Measurements from ENCODE around the gene XYLB.

Gene XYLB

GRCh38 chr3:38311941-38312340, 34.6 kb upstream of the XYLB start:
- Histone ChIP-seq H3K14ac (ENCODE audit: low read length in 2 of 2) (no peak overlapping the region), H2BK5ac (ENCODE audit: low read depth, low read length, poor library complexity, severe bottlenecking) (no peak overlapping the region), H3K27ac (ENCODE audit: low read length, poor library complexity, severe bottlenecking) (no peak overlapping the region), H2BK15ac (ENCODE audit: low read depth, poor library complexity, severe bottlenecking) (no peak overlapping the region), H3K27me3 (ENCODE audit: control insufficient read depth in 1 of 2, insufficient read depth in 1 of 2, low read length in 2 of 2) (peaks cover 9 to 25% of the 10 kb centered on the region in 2 experiments), H3K4me1 (ENCODE audit: control insufficient read depth, insufficient read depth, low read depth, low read length) (no peaks in the 10 kb centered on the region), H3K79me1 (replicated peaks; ENCODE audit: low read length, poor library complexity, severe bottlenecking) (no peaks in the 10 kb centered on the region), H3K23ac (ENCODE audit: low read length in 2 of 2) (no peak overlapping the region), H3K4me3 (ENCODE audit: insufficient read depth in 1 of 2, low read depth in 1 of 2, low read length in 2 of 2) (no peak overlapping the region), H2AK5ac (ENCODE audit: low read length, severe bottlenecking) (no peak overlapping the region), H4K91ac (ENCODE audit: low read length) (no peak overlapping the region), H2BK120ac (ENCODE audit: low read depth, low read length) (no peak overlapping the region), H2BK12ac (ENCODE audit: low read length in 2 of 2) (no peak overlapping the region), H3K36me3 (ENCODE audit: control insufficient read depth in 1 of 2, insufficient read depth in 2 of 2, low read depth in 1 of 2, low read length in 2 of 2) (peaks cover 0 to 5% of the 10 kb centered on the region in 2 experiments), H3K9ac (ENCODE audit: low read length) (no peak overlapping the region), H3K4ac (ENCODE audit: low read depth in 1 of 2, low read length in 2 of 2) (no peak overlapping the region), H3K18ac (ENCODE audit: low read depth in 1 of 2, low read length in 2 of 2) (no peak overlapping the region), H4K8ac (ENCODE audit: low read length) (no peak overlapping the region), H3K4me2 (ENCODE audit: low read length, poor library complexity, severe bottlenecking) (no peak overlapping the region), H3K9me3 (ENCODE audit: control insufficient read depth, low read length) (no peaks in the 10 kb centered on the region), H2AFZ (ENCODE audit: low read depth, low read length) (no peak overlapping the region)
- WGBS: 25% methylated on average over 1 of the region's 2 CpGs
- no peak for DNase-seq

- Histone ChIP-seq H2BK120ac (ENCODE audit: low read depth, low read length) (no peak overlapping the region), H2BK5ac (ENCODE audit: low read depth, low read length, poor library complexity, severe bottlenecking) (no peak overlapping the region), H4K91ac (ENCODE audit: low read length) (no peak overlapping the region), H3K4me2 (ENCODE audit: low read length, poor library complexity, severe bottlenecking) (no peak overlapping the region), H3K4ac (ENCODE audit: low read depth in 1 of 2, low read length in 2 of 2) (no peak overlapping the region), H3K79me1 (replicated peaks; ENCODE audit: low read length, poor library complexity, severe bottlenecking) (no peaks in the 10 kb centered on the region), H3K4me3 (ENCODE audit: insufficient read depth in 1 of 2, low read depth in 1 of 2, low read length in 2 of 2) (no peak overlapping the region), H3K14ac (ENCODE audit: low read length in 2 of 2) (no peak overlapping the region), H3K9ac (ENCODE audit: low read length) (no peak overlapping the region), H2AK5ac (ENCODE audit: low read length, severe bottlenecking) (no peak overlapping the region), H4K8ac (ENCODE audit: low read length) (no peak overlapping the region), H3K36me3 (ENCODE audit: control insufficient read depth in 1 of 2, insufficient read depth in 2 of 2, low read depth in 1 of 2, low read length in 2 of 2) (peaks cover 0 to under 1% of the 10 kb centered on the region in 2 experiments), H3K4me1 (ENCODE audit: control insufficient read depth, insufficient read depth, low read depth, low read length) (no peaks in the 10 kb centered on the region), H3K23ac (ENCODE audit: low read length in 2 of 2) (no peak overlapping the region), H2BK12ac (ENCODE audit: low read length in 2 of 2) (no peak overlapping the region), H3K9me3 (ENCODE audit: control insufficient read depth, low read length) (no peaks in the 10 kb centered on the region), H3K18ac (ENCODE audit: low read depth in 1 of 2, low read length in 2 of 2) (no peak overlapping the region), H2BK15ac (ENCODE audit: low read depth, poor library complexity, severe bottlenecking) (no peak overlapping the region), H3K27me3 (ENCODE audit: control insufficient read depth in 1 of 2, insufficient read depth in 1 of 2, low read length in 2 of 2) (peaks cover 9 to 25% of the 10 kb centered on the region in 2 experiments), H3K27ac (ENCODE audit: low read length, poor library complexity, severe bottlenecking) (no peak overlapping the region), H2AFZ (ENCODE audit: low read depth, low read length) (no peak overlapping the region)
- 96% methylated on average over 1 of the region's 3 CpGs for WGBS
- DNase-seq: no peak
These were observed 34.2 kb upstream of the XYLB start for GRCh38 chr3:38312356-38312755.

- Histone ChIP-seq H3K4ac (ENCODE audit: low read depth in 1 of 2, low read length in 2 of 2) (no peak overlapping the region), H3K4me1 (ENCODE audit: control insufficient read depth, insufficient read depth, low read depth, low read length) (no peaks in the 10 kb centered on the region), H3K9me3 (ENCODE audit: control insufficient read depth, low read length) (no peaks in the 10 kb centered on the region), H3K4me3 (ENCODE audit: insufficient read depth in 1 of 2, low read depth in 1 of 2, low read length in 2 of 2) (no peak overlapping the region), H2BK120ac (ENCODE audit: low read depth, low read length) (no peak overlapping the region), H2BK15ac (ENCODE audit: low read depth, poor library complexity, severe bottlenecking) (no peak overlapping the region), H2BK12ac (ENCODE audit: low read length in 2 of 2) (no peak overlapping the region), H3K27me3 (ENCODE audit: control insufficient read depth in 1 of 2, insufficient read depth in 1 of 2, low read length in 2 of 2) (peaks cover 9 to 25% of the 10 kb centered on the region in 2 experiments), H2AFZ (ENCODE audit: low read depth, low read length) (no peak overlapping the region), H2AK5ac (ENCODE audit: low read length, severe bottlenecking) (no peak overlapping the region), H2BK5ac (ENCODE audit: low read depth, low read length, poor library complexity, severe bottlenecking) (no peak overlapping the region), H3K79me1 (replicated peaks; ENCODE audit: low read length, poor library complexity, severe bottlenecking) (no peaks in the 10 kb centered on the region), H3K36me3 (ENCODE audit: control insufficient read depth in 1 of 2, insufficient read depth in 2 of 2, low read depth in 1 of 2, low read length in 2 of 2) (no peaks in the 10 kb centered on the region), H3K18ac (ENCODE audit: low read depth in 1 of 2, low read length in 2 of 2) (no peak overlapping the region), H3K23ac (ENCODE audit: low read length in 2 of 2) (no peak overlapping the region), H4K8ac (ENCODE audit: low read length) (no peak overlapping the region), H3K4me2 (ENCODE audit: low read length, poor library complexity, severe bottlenecking) (no peak overlapping the region), H3K27ac (ENCODE audit: low read length, poor library complexity, severe bottlenecking) (no peak overlapping the region), H3K9ac (ENCODE audit: low read length) (no peak overlapping the region), H3K14ac (ENCODE audit: low read length in 2 of 2) (no peak overlapping the region), H4K91ac (ENCODE audit: low read length) (no peak overlapping the region)
- no peak for DNase-seq
- WGBS: 94% methylated on average over 5 of the region's 5 CpGs
These were observed 33.3 kb upstream of the XYLB start for GRCh38 chr3:38313263-38313662.

GRCh38 chr3:38313695-38314094, 32.9 kb upstream of the XYLB start:
- Histone ChIP-seq H3K4me3 (ENCODE audit: insufficient read depth in 1 of 2, low read depth in 1 of 2, low read length in 2 of 2) (no peak overlapping the region), H2BK120ac (ENCODE audit: low read depth, low read length) (no peak overlapping the region), H4K91ac (ENCODE audit: low read length) (no peak overlapping the region), H3K18ac (ENCODE audit: low read depth in 1 of 2, low read length in 2 of 2) (no peak overlapping the region), H3K4me2 (ENCODE audit: low read length, poor library complexity, severe bottlenecking) (no peak overlapping the region), H3K36me3 (ENCODE audit: control insufficient read depth in 1 of 2, insufficient read depth in 2 of 2, low read depth in 1 of 2, low read length in 2 of 2) (no peaks in the 10 kb centered on the region), H3K4me1 (ENCODE audit: control insufficient read depth, insufficient read depth, low read depth, low read length) (no peaks in the 10 kb centered on the region), H2AFZ (ENCODE audit: low read depth, low read length) (no peak overlapping the region), H2BK12ac (ENCODE audit: low read length in 2 of 2) (no peak overlapping the region), H2BK15ac (ENCODE audit: low read depth, poor library complexity, severe bottlenecking) (no peak overlapping the region), H3K9me3 (ENCODE audit: control insufficient read depth, low read length) (no peaks in the 10 kb centered on the region), H3K79me1 (replicated peaks; ENCODE audit: low read length, poor library complexity, severe bottlenecking) (no peaks in the 10 kb centered on the region), H4K8ac (ENCODE audit: low read length) (no peak overlapping the region), H3K4ac (ENCODE audit: low read depth in 1 of 2, low read length in 2 of 2) (no peak overlapping the region), H3K9ac (ENCODE audit: low read length) (no peak overlapping the region), H3K14ac (ENCODE audit: low read length in 2 of 2) (no peak overlapping the region), H2BK5ac (ENCODE audit: low read depth, low read length, poor library complexity, severe bottlenecking) (no peak overlapping the region), H3K27ac (ENCODE audit: low read length, poor library complexity, severe bottlenecking) (no peak overlapping the region), H2AK5ac (ENCODE audit: low read length, severe bottlenecking) (no peak overlapping the region), H3K27me3 (ENCODE audit: control insufficient read depth in 1 of 2, insufficient read depth in 1 of 2, low read length in 2 of 2) (peaks cover 9 to 25% of the 10 kb centered on the region in 2 experiments), H3K23ac (ENCODE audit: low read length in 2 of 2) (no peak overlapping the region)
- WGBS: 94% methylated on average over 11 of the region's 11 CpGs
- no peak for DNase-seq
